Medulla oblongata (tissue), 1 donor: ENCODE data around the gene PRMT2.

Experiments
- DNase-seq: peaks from one replicate; pipeline ENCODE4 v3.0.0-alpha.2; 2015; ENCODE audit errors: extremely low spot score

PRMT2 gene

GRCh38 chr21:46641656-46642055, 6.2 kb downstream of the PRMT2 start:
- DNase-seq = no peak

DNA sequence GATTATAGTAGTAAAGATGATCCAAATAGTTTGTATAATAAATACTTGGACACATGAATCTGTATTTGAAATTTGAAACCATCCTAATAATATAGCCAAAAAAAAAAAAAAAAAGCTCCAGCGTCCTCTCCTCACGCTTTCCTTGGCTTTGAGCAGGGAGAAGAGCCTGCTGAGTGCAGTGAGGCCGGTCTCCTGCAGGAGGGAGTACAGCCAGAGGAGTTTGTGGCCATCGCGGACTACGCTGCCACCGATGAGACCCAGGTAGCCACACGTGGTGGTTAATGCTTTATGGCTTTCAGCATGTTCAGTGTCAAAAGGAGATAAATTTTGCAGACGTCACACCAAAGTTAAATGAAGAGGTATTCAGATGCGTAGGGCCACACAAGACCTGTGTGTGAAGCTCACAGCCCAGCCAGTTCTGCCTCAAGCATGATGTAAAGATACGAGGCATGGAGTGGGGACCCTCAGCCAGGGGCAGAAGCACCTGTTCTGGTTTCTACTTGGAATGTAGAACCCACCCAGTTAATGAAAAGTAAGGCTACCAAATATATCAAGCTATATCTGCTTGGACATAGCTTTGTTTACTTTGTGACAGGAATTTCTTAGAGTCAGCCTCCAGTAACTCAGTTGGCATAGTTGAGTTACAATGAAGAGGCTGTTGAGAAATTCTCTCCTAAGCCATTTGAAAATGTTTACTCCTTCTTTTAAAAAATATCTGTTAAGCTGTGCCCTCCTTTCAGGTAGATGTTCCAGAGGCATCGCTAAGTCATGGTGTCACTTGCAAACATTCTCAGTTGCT, 8.1 kb downstream of the PRMT2 start:
- no peak for DNase-seq

GRCh38 chr21:46645840-46646239, 10.4 kb downstream of the PRMT2 start:
- no peak for DNase-seq

- no peak for DNase-seq
These were observed 11.2 kb downstream of the PRMT2 start for GRCh38 chr21:46646541-46647154.

DNA sequence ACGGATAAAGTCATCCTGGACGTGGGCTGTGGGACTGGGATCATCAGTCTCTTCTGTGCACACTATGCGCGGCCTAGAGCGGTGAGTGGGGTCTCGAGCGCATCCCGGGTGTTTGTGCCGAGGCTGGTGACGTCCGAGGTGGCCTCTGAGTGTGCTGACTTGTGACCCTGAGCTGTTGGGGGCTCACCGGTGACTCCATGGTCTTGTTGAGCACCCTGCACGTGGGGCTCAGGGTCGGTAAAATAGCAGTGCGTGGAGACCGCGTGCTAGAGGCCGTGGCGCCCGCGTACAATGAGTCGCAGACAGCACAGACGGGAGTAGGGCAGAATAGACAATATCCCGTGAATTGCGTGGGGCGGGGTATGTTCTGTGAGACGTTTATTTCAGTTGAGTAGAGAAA, 13.1 kb downstream of the PRMT2 start:
- no peak for DNase-seq

- no peak for DNase-seq
These were observed 13.9 kb downstream of the PRMT2 start for GRCh38 chr21:46649356-46649755.

DNA sequence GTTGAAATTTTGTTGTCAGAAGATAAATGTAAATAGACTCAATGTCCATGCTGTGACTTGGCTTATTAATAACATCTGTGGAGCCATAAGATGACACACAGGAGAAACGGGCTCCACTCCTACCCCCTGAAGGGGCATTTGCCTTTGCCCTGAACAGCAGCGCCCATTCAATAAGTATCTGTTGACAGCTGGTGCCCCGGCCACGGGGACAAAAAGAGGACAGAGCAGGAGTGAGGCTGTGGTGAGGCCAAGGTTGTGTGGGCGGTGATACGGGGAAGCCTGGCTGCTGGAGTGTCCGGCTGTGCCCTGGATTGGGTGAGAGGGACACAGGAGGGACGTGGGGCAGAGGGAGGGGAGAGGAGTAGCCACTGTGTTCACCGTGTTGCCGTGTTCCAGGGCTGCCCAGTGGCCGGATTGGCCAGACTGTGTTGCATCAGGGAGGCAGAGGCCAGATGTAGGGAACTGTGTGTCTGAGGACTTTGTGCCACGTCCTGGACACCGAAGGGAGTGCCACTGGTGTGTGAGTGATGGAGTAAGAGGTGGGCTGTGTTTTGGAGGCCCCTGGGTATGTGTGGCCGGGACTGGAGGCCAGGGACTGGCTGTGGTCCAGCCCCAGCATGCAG, 15.1 kb downstream of the PRMT2 start:
- no peak for DNase-seq

- no peak for DNase-seq
These were observed 15.6 kb downstream of the PRMT2 start for GRCh38 chr21:46651121-46651520.

GRCh38 chr21:46655230-46655629, 19.8 kb downstream of the PRMT2 start:
- no peak for DNase-seq

DNA sequence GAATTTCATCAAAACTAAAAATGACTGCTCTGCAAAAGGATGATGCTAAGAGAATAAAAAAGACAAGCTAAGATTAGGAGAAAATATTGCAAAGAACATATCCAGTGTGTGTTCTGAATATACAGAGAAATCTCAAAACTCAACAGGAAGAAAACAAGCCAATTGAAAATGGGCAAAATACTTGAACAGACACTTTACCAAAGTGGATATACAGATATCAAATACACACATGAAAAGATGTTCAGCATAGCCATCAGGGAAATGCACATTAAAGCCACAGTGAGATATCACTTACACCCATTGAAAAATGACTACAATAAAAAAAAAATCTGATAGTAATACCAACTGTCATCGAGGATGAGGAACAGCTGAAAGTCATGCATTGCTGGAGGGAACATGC, 21.3 kb downstream of the PRMT2 start:
- no peak for DNase-seq

- no peak for DNase-seq
These were observed 25.0 kb downstream of the PRMT2 start for GRCh38 chr21:46660505-46660904.

DNA sequence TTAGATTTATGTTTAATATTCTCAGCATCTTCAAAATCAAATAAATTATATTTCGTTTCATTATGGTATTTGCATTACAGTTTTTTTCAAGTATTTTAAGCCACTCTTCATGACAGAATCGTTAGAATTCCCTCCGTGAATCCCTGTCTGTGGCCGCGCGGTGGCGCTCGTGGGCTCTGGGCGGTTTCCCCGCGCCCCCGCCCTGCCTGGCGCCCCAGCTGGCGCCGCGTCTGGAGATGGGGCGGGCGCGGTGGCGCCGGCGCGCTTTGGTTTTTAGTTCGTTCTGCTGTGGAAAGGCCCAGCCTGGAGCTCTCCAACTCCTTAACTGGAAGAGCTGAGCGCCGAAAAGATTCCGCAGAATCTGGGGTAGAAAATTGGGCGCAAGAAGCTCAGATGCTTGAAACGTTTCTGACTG, 25.7 kb downstream of the PRMT2 start:
- DNase-seq = peak; percentile 70

GRCh38 chr21:46661642-46662366, 26.3 kb downstream of the PRMT2 start:
- no peak for DNase-seq

DNA sequence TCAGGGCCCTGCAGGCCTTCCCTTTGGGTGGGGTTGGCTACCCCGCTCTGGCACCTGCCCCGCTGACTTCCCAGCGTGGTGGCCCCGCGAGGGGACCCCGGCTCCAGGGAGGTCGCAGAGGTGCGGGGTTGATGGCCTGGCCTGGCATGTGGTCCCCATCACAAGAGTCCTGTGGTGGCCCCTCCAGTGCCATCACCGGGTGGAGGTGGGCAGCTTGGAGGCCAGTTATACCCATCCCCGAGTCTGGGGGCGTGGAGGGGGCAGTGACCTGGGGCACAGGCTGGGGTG, 26.8 kb downstream of the PRMT2 start:
- DNase-seq = no peak

GRCh38 chr21:46662765-46663500, 27.5 kb downstream of the PRMT2 start:
- no peak for DNase-seq

GRCh38 chr21:46663754-46664153, 28.3 kb downstream of the PRMT2 start:
- no peak for DNase-seq

DNA sequence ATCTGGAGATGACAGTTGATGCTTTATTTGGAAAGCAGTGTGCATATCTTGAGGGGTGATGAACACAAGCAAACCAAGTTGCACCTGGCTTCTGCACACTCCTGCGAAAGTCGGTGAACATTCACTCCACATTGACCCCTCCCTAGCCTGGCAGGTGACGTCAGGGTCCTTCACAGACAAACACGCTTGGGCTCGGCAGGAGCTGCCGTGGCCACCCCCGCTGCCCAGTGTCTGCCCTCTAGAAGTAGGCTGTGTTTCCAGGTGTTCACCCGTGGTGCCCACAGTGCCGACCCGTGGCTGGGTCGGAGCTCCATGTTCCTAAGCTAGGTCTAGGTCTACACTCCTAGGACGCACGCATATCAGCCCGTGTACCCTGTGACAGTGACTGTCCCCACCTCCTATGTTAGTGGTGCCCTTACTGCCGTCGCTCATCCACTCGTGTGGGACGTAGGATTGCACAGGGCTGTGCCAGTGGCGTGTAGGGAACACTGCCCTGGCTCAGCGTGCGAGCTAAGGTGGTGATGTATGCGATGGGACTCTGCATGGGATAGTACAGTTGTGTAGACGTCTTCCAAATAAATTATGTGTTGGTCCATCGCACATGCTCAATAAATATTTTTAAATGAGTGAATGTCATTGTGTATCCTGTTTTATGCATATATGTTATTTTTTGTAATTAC, 29.0 kb downstream of the PRMT2 start:
- no peak for DNase-seq

DNA sequence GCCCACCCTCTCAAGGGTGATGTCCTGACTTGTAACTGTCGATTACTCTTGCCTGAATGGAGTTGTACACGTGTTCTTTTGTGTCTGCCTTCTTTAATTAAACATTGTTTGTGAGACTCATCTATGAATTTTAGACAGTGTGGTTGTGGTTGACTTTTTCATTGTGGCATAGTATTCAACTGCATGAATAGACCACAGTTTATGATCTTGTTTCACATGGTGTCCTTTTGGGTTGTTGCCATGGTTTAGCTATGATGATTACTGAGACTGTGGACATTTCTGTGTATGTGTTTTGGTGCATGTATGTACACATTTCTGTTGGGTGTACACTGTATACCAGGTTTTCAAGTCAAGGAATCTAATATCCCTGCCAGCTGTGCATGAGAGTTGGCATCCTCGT, 30.1 kb downstream of the PRMT2 start:
- DNase-seq = no peak

DNA sequence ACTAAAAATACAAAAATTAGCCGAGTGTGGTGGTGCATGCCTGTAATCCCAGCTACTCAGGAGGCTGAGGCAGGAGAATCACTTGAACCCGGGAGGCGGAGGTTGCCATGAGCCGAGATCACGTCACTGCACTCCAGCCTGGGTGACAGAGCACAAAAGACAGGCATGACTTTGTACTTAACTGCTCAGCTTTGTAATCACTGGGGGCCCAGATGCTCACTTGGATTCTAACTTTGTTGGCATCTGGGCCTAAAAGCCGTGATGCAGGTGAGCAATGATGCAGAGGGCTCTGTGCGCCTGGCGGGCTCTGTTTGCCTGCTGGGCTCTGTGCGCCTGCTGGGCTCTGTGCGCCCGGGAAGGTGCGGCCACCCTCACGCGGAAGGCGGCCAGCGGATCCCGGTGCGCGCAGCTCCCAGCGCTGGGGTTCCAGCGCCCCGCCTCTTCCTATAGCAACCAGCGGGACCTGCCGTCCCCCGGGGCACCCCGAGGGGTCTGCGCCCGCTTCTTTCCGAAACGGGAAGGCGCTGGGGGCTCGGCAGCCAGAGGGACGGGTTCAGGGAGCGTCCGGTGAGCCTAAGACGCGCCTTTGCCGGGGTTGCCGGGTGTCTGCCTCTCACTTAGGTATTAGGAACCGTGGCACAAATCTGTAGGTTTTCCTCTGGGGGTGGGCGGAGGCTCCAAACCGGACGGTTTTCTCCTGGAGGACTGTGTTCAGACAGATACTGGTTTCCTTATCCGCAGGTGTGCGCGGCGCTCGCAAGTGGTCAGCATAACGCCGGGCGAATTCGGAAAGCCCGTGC, 31.7 kb downstream of the PRMT2 start:
- DNase-seq = no peak

DNA sequence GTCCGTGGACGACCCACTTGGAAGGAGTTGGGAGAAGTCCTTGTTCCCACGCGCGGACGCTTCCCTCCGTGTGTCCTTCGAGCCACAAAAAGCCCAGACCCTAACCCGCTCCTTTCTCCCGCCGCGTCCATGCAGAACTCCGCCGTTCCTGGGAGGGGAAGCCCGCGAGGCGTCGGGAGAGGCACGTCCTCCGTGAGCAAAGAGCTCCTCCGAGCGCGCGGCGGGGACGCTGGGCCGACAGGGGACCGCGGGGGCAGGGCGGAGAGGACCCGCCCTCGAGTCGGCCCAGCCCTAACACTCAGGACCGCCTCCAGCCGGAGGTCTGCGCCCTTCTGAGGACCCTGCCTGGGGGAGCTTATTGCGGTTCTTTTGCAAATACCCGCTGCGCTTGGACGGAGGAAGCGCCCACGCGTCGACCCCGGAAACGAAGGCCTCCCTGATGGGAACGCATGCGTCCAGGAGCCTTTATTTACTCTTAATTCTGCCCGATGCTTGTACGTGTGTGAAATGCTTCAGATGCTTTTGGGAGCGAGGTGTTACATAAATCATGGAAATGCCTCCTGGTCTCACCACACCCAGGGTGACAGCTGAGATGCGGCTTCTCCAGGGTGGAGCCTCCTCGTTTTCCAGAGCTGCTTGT, 32.4 kb downstream of the PRMT2 start:
- no peak for DNase-seq
